Astrocyte (in vitro differentiated cells and primary cell): ENCODE results near the gene ZNF516.

ENCODE experiments used
- EZH2 ChIP-seq: IDR thresholded peaks from 2 replicates; pipeline ENCODE4 v1.6.1; 2012; ENCODE audit warnings: mild to moderate bottlenecking, low read length, inconsistent platforms; ENCODE audit not compliant: insufficient read depth
- TF ChIP-seq, protein P1 (sequence below): IDR thresholded peaks from 2 replicates; pipeline ENCODE4 v1.5.1; 2011; ENCODE audit warnings: low read depth, mild to moderate bottlenecking, inconsistent platforms, low read length, moderate library complexity; ENCODE audit not compliant: insufficient read depth

DNA sequence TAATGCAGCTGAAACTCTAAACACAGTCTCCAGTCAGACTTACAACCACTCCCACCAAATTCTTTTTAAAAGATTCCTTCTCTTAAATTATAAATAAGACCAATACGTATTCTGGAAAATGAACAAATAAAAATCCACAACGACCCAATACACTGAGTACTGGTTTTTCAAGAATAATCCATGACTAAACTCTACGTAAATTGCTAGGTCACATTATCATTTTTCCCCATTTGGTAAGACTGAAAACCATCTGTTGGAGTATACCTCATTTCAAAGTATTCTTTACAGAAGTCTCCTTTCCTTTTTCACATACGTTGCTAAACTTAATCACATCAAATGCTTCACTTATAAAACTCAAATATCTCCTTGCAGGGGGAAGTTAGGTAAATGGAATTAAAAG is 6.0 kb downstream of the ZNF516 start:
- TF ChIP-seq, protein P1, sequence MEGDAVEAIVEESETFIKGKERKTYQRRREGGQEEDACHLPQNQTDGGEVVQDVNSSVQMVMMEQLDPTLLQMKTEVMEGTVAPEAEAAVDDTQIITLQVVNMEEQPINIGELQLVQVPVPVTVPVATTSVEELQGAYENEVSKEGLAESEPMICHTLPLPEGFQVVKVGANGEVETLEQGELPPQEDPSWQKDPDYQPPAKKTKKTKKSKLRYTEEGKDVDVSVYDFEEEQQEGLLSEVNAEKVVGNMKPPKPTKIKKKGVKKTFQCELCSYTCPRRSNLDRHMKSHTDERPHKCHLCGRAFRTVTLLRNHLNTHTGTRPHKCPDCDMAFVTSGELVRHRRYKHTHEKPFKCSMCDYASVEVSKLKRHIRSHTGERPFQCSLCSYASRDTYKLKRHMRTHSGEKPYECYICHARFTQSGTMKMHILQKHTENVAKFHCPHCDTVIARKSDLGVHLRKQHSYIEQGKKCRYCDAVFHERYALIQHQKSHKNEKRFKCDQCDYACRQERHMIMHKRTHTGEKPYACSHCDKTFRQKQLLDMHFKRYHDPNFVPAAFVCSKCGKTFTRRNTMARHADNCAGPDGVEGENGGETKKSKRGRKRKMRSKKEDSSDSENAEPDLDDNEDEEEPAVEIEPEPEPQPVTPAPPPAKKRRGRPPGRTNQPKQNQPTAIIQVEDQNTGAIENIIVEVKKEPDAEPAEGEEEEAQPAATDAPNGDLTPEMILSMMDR, result no peak
- TF ChIP-seq EZH2, result no peak
